PC-3 (cell line): ENCODE measurements around the gene CRB2.
A peak's percentile ranks its signal among the peaks of the same experiment; 100 is the strongest.

Source experiments
- CTCF ChIP-seq: fragments of 300-600 bp; sonication (generic); conservative IDR thresholded peaks from 2 replicates; pipeline ENCODE4 v1.5.1; 2017; ENCODE audit warnings: antibody characterized with exemption, low read depth, mild to moderate bottlenecking, low read length
- EZH2 ChIP-seq: fragments of 300-600 bp; sonication (generic); IDR thresholded peaks from one replicate; pipeline ENCODE4 v1.6.1; 2017; ENCODE audit warnings: antibody characterized with exemption, mild to moderate bottlenecking, low read length; ENCODE audit not compliant: unreplicated experiment
- EZH2phosphoT487 ChIP-seq: fragments of 300-600 bp; sonication (generic); IDR thresholded peaks from 2 replicates; pipeline ENCODE4 v1.6.1; 2018; ENCODE audit warnings: mild to moderate bottlenecking, antibody characterized with exemption, low read length, borderline replicate concordance

- TF ChIP-seq CTCF: peak; percentile 34; the same call in 1 of the 2 replicates
- TF ChIP-seq EZH2: no peak
- TF ChIP-seq EZH2phosphoT487: no peak
Measured at GRCh38 chr9:123365287-123365880, 9.4 kb downstream of the CRB2 start.
